ENCODE results near the gene CDKN3. TPM values are rescaled to one million over a fixed set of nuclear protein-coding genes. Genes with fewer than 3 reads are reported as not detected.
A peak's percentile ranks its signal among the peaks of the same experiment; 100 is the strongest.

Gene CDKN3, protein sequence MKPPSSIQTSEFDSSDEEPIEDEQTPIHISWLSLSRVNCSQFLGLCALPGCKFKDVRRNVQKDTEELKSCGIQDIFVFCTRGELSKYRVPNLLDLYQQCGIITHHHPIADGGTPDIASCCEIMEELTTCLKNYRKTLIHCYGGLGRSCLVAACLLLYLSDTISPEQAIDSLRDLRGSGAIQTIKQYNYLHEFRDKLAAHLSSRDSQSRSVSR
- total RNA-seq = 39.4 and 43.8 TPM in 2 replicates
- long read RNA-seq, transcript CDKN3-202 (8 exons, 893 nt) = major isoform, 12 of 22 reads
- long read RNA-seq, partial matches to known transcripts = 1 of 22 reads
- long read RNA-seq, other reads (novel, unspliced or antisense) = 8 of 22 reads

DNA sequence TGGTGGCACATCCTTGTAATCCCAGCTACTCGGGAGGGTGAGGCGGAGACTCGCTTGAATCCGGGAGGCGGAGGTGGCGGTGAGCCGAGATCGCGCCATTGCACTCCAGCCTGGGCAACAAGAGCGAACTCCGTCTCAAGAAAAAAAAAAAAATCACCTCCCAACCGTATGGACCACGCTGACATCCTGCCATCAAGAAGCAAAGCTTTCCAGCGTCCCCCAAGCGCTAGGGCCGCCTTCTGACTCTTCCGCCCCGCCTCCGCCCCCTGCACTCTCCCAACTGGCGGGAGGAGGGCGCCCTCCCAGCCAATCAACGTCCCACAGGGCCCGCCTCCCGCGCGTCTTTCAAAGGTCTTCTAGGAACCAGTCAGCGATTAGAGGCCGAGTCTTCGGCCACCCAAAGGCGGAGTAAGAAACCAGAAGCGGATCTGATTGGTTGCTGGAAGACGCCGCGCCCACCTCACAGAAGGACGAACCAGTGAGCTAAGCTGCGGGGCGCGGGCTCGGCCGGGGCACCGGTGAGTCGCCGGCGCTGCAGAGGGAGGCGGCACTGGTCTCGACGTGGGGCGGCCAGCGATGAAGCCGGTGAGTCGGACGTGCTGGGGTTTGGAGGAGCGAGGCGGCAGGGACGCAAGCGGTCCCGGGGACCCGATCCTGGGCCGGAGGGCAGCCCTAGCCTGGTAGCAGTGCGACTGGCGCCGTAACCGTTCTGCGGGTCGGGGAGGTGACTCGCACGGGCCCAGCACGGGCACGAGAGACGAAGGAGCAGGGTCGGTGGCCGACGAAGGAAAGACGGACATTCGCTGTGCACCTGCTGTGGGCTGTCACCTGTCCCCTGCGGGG lies at the start of gene CDKN3:
Gene CDKN3, plus strand, starts transcription at position 515 of the 843 bp plus-strand sequence. Its CDS starts 62 bp downstream, at position 577.
- peak; percentile 90 for DNase-seq (ENCODE audit: low read depth, low spot score)
- TF ChIP-seq, protein P1, sequence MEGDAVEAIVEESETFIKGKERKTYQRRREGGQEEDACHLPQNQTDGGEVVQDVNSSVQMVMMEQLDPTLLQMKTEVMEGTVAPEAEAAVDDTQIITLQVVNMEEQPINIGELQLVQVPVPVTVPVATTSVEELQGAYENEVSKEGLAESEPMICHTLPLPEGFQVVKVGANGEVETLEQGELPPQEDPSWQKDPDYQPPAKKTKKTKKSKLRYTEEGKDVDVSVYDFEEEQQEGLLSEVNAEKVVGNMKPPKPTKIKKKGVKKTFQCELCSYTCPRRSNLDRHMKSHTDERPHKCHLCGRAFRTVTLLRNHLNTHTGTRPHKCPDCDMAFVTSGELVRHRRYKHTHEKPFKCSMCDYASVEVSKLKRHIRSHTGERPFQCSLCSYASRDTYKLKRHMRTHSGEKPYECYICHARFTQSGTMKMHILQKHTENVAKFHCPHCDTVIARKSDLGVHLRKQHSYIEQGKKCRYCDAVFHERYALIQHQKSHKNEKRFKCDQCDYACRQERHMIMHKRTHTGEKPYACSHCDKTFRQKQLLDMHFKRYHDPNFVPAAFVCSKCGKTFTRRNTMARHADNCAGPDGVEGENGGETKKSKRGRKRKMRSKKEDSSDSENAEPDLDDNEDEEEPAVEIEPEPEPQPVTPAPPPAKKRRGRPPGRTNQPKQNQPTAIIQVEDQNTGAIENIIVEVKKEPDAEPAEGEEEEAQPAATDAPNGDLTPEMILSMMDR (conservative IDR thresholded peaks at IDR 0.05) = peak; percentile 52
- H3K9me3 Mint-ChIP-seq = peaks cover 3% of the 10 kb centered on the region
- H3K4me3 Mint-ChIP-seq = peak within 1 kb of the TSS; percentile 90
- H3K36me3 Mint-ChIP-seq (ENCODE audit: low read depth) = peaks cover 2% of the 10 kb centered on the region
- peaks cover 24% of the 10 kb centered on the region for H3K4me1 Mint-ChIP-seq
- peak within 1 kb of the TSS; percentile 75 for H3K27ac Mint-ChIP-seq (ENCODE audit: unreplicated experiment)
- H3K27me3 Mint-ChIP-seq (ENCODE audit: low read depth) = no peaks in the 10 kb centered on the region

DNA sequence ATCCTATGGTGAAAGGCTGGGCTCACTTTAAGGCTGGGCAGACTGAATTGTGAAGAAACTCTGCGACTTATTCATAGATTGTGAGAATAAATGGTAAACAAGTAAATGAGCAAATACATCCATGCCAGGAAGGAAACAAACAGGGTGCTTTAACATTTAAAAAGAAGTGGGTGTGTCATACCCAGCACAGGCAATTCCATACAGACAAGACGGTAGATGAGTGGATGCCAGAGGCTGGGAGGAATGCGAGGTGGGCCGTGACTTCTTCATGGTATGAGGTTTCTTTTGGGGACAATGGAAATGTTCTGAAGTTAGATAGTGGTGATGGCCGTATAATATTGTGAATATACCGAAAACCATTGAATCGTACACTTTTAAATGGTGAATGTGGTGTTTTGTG lies 49.8 kb upstream of the CDKN3 start:
- Mint-ChIP-seq H3K4me3 (no peak overlapping the region), H3K27ac (ENCODE audit: unreplicated experiment) (no peak overlapping the region), H3K4me1 (peaks cover 20% of the 10 kb centered on the region), H3K36me3 (ENCODE audit: low read depth) (no peaks in the 10 kb centered on the region), H3K27me3 (ENCODE audit: low read depth) (no peaks in the 10 kb centered on the region), H3K9me3 (no peaks in the 10 kb centered on the region)
- TF ChIP-seq, protein P1 (conservative IDR thresholded peaks at IDR 0.05) = no peak
- DNase-seq (ENCODE audit: low read depth, low spot score) = no peak

DNA sequence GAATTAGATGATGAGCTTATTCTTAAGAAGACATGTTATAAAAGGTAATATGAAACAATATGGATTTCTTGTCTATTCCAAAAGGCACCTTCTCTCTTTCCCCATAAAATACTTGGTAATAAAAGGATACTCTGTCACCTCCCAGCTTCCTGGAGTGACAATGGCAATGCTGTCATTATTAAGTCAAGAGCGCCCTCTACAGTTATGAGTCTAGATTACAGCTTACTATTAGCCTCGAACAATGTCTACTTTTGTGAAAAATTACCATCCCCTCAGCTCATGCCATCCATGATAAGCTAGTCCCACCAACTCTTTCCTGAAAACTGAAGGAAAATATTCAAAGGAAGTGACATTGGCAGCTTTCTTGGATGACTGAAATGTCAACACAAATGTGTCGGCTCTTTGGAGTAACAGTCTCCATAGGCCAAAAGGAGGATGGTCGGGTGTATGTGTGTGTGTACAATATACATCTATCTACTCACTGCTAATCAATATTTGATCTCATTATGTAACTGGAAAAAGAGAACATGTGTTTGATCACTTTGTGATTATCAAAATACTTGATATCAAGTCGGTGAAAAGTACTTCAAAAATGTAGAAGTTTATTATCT lies 48.7 kb upstream of the CDKN3 start:
- Mint-ChIP-seq H3K36me3 (ENCODE audit: low read depth) (no peaks in the 10 kb centered on the region), H3K4me1 (peaks cover 20% of the 10 kb centered on the region), H3K27me3 (ENCODE audit: low read depth) (no peaks in the 10 kb centered on the region), H3K9me3 (no peaks in the 10 kb centered on the region), H3K4me3 (no peak overlapping the region), H3K27ac (ENCODE audit: unreplicated experiment) (no peak overlapping the region)
- TF ChIP-seq, protein P1 (conservative IDR thresholded peaks at IDR 0.05) = peak; percentile 92
- peak; percentile 37 for DNase-seq (ENCODE audit: low read depth, low spot score)

DNA sequence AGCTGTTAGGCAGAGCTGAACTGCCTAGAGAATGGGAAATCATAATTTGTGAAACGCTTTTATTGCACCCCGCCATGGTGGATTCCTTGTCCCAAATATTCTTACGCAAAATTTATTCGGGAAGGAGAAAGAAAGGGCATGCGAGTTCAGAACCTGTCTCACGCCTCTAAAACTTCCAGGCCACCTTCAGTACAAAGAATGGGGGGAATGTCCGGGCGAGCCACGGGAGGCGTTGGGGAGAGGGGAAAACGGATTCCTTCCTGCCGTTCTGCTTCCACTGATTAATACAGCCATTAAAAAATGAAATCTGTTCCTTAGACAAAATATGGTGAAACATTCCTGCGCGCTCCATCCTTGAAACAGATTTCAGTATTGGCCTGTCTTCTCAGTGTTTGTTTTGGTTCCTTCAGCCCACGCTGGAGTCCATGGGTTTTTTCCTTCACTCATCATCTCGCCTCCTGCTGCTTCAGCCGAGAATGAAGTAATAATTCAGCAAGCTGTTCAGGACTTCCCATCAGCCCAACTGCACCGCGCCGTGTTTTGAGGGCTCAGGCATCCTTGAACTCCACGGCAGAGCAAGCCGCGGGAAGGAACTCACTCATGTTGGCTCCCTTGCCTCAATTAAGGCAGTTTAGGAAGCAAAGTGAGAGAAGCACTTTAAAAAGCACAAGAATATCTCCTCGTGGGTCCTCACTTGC lies 47.7 kb upstream of the CDKN3 start:
- H3K27ac Mint-ChIP-seq (ENCODE audit: unreplicated experiment) = no peak overlapping the region
- no peaks in the 10 kb centered on the region for H3K36me3 Mint-ChIP-seq (ENCODE audit: low read depth)
- H3K4me1 Mint-ChIP-seq = peaks cover 10% of the 10 kb centered on the region
- H3K9me3 Mint-ChIP-seq = no peaks in the 10 kb centered on the region
- TF ChIP-seq, protein P1 (conservative IDR thresholded peaks at IDR 0.05) = no peak
- DNase-seq (ENCODE audit: low read depth, low spot score) = no peak
- no peak overlapping the region for H3K4me3 Mint-ChIP-seq
- no peaks in the 10 kb centered on the region for H3K27me3 Mint-ChIP-seq (ENCODE audit: low read depth)

DNA sequence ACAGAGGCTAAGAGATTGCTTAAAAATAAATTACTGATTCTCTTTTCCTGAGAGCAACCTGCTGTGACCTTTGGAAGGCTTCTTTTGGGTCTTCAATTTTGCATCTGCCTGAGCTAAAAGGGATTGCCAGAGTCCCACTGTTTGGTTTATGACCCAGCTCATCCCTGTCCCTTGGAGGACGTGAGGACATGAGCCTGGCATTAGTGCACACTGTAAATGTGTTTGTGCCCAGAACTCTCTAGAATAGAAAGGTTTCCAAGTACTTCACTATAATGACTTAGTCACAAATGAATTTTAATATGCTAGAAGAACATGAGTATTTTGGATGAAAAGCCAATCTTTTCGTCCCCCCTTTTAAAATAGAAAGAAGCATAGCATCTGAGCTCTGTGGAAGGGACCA lies 47.1 kb upstream of the CDKN3 start:
- H3K4me1 Mint-ChIP-seq = peaks cover 4% of the 10 kb centered on the region
- TF ChIP-seq, protein P1 (conservative IDR thresholded peaks at IDR 0.05) = no peak
- DNase-seq (ENCODE audit: low read depth, low spot score) = no peak
- H3K9me3 Mint-ChIP-seq = no peaks in the 10 kb centered on the region
- no peak overlapping the region for H3K4me3 Mint-ChIP-seq
- H3K36me3 Mint-ChIP-seq (ENCODE audit: low read depth) = no peaks in the 10 kb centered on the region
- H3K27me3 Mint-ChIP-seq (ENCODE audit: low read depth) = no peaks in the 10 kb centered on the region
- H3K27ac Mint-ChIP-seq (ENCODE audit: unreplicated experiment) = no peak overlapping the region

Measured in neural crest cell (in vitro differentiated cells).